ENCODE measurements around the gene ZFAND5. TPM values are rescaled to one million over a fixed set of nuclear protein-coding genes. Genes with fewer than 3 reads are reported as not detected.

ZFAND5 gene
- total RNA-seq, result 218 TPM
- 88.8 TPM for polyA plus RNA-seq (ENCODE audit: insufficient read depth, low read depth, low replicate concordance)
- long read RNA-seq, donor 1, transcript ZFAND5-204 (6 exons, 2,686 nt), result minor isoform, 6 of 24 reads
- long read RNA-seq, donor 1, transcript ZFAND5-205 (7 exons, 2,785 nt), result major isoform, 9 of 24 reads
- long read RNA-seq, donor 1, partial matches to known transcripts, result 5 of 24 reads
- long read RNA-seq, donor 1, other reads (novel, unspliced or antisense), result 0 of 24 reads
- long read RNA-seq, donor 2, transcript ZFAND5-205 (7 exons, 2,785 nt), result major isoform, 11 of 23 reads
- long read RNA-seq, donor 2, transcript ZFAND5-204 (6 exons, 2,686 nt), result minor isoform, 10 of 23 reads
- long read RNA-seq, donor 2, partial matches to known transcripts, result 0 of 23 reads
- long read RNA-seq, donor 2, other reads (novel, unspliced or antisense), result 0 of 23 reads
- long read RNA-seq, donor 3, transcript ZFAND5-205 (7 exons, 2,785 nt), result major isoform, 15 of 47 reads
- long read RNA-seq, donor 3, transcript ZFAND5-204 (6 exons, 2,686 nt), result minor isoform, 11 of 47 reads
- long read RNA-seq, donor 3, partial matches to known transcripts, result 16 of 47 reads
- long read RNA-seq, donor 3, other reads (novel, unspliced or antisense), result 0 of 47 reads
- long read RNA-seq, donor 4, transcript ZFAND5-204 (6 exons, 2,686 nt), result minor isoform, 7 of 31 reads
- long read RNA-seq, donor 4, transcript ZFAND5-205 (7 exons, 2,785 nt), result major isoform, 16 of 31 reads
- long read RNA-seq, donor 4, transcript ZFAND5-206 (4 exons, 553 nt), result minor isoform, 7 of 31 reads
- long read RNA-seq, donor 4, partial matches to known transcripts, result 0 of 31 reads
- long read RNA-seq, donor 4, other reads (novel, unspliced or antisense), result 0 of 31 reads
- long read RNA-seq, donor 5, partial matches to known transcripts, result 0 of 2 reads
- long read RNA-seq, donor 5, other reads (novel, unspliced or antisense), result 0 of 2 reads
- long read RNA-seq, donor 6, partial matches to known transcripts, result 0 of 5 reads
- long read RNA-seq, donor 6, other reads (novel, unspliced or antisense), result 0 of 5 reads
- long read RNA-seq, donor 7, transcript ZFAND5-205 (7 exons, 2,785 nt), result minor isoform, 25 of 84 reads
- long read RNA-seq, donor 7, transcript ZFAND5-204 (6 exons, 2,686 nt), result major isoform, 29 of 84 reads
- long read RNA-seq, donor 7, partial matches to known transcripts, result 14 of 84 reads
- long read RNA-seq, donor 7, other reads (novel, unspliced or antisense), result 13 of 84 reads
- long read RNA-seq, donor 8, transcript ZFAND5-205 (7 exons, 2,785 nt), result major isoform, 8 of 23 reads
- long read RNA-seq, donor 8, transcript ZFAND5-204 (6 exons, 2,686 nt), result minor isoform, 5 of 23 reads
- long read RNA-seq, donor 8, partial matches to known transcripts, result 5 of 23 reads
- long read RNA-seq, donor 8, other reads (novel, unspliced or antisense), result 0 of 23 reads
- long read RNA-seq, donor 9, transcript ZFAND5-205 (7 exons, 2,785 nt), result major isoform, 7 of 15 reads
- long read RNA-seq, donor 9, partial matches to known transcripts, result 0 of 15 reads
- long read RNA-seq, donor 9, other reads (novel, unspliced or antisense), result 0 of 15 reads
- long read RNA-seq, donor 10, transcript ZFAND5-206 (4 exons, 553 nt), result minor isoform, 5 of 30 reads
- long read RNA-seq, donor 10, transcript ZFAND5-205 (7 exons, 2,785 nt), result major isoform, 14 of 30 reads
- long read RNA-seq, donor 10, transcript ZFAND5-204 (6 exons, 2,686 nt), result minor isoform, 9 of 30 reads
- long read RNA-seq, donor 10, partial matches to known transcripts, result 0 of 30 reads
- long read RNA-seq, donor 10, other reads (novel, unspliced or antisense), result 0 of 30 reads

DNA sequence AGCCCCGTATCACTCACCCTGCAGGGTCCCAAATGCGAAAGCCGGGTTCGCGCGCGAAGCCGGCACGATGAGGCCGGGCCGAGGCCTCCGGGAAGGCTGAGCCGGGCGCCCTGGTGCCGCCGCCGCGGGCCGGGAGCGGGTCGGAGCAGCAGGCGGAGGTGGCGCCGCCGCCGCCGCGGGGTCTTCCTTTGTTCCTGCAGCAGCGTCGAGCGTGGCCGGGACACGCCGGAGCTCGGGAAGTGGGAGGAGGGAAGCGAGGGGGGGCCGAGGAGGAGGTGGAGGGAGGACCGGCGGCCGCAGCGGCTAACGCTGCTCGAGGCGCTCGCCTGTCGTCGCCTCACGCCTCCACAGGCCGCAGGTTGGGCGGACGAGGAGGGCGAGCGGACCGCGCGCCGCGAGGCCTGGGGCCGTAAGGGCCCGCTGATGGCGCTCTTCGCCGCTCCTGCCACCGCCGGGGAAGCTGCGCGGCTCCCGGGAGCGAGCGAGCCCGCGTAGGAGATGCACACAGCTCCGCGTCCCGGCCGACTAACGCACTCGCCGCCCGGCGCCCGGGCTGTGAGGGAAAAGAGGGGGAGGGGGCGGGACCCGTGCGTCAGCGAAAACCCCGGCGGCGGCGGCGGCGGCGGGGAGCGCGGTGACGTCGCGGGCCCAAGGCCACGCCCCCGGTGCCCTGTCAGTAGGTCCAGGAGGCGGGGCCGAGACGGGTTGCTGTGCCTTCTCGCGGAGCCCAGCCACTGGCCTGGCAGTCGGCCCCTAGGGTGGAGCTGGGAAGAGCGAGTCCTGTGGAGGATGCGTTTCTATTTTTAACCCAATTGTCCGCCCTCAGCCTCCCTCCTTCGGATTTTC, at the start of gene ZFAND5:
TSS of gene ZFAND5 (minus strand) at position 530 of the 846 bp plus-strand sequence. CDS start 4,430 bp downstream, outside the sequence.
- no peaks in the 10 kb centered on the region for H3K9me3 ChIP-seq (ENCODE audit: control insufficient read depth in 2 of 3, insufficient read depth in 1 of 3, low read length in 3 of 3)
- TF ChIP-seq, protein P1, sequence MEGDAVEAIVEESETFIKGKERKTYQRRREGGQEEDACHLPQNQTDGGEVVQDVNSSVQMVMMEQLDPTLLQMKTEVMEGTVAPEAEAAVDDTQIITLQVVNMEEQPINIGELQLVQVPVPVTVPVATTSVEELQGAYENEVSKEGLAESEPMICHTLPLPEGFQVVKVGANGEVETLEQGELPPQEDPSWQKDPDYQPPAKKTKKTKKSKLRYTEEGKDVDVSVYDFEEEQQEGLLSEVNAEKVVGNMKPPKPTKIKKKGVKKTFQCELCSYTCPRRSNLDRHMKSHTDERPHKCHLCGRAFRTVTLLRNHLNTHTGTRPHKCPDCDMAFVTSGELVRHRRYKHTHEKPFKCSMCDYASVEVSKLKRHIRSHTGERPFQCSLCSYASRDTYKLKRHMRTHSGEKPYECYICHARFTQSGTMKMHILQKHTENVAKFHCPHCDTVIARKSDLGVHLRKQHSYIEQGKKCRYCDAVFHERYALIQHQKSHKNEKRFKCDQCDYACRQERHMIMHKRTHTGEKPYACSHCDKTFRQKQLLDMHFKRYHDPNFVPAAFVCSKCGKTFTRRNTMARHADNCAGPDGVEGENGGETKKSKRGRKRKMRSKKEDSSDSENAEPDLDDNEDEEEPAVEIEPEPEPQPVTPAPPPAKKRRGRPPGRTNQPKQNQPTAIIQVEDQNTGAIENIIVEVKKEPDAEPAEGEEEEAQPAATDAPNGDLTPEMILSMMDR (IDR thresholded peaks at IDR 0.05; ENCODE audit: borderline replicate concordance, extremely low read depth, insufficient read depth), result peak; percentile 18
- peaks cover 2 to 7% (median 3%) of the 10 kb centered on the region in 3 donors for H3K36me3 ChIP-seq (ENCODE audit: control insufficient read depth in 2 of 3, insufficient read depth in 3 of 3, low read length in 3 of 3)
- peaks cover 3 to 13% (median 4%) of the 10 kb centered on the region in 3 donors for H3K4me1 ChIP-seq (ENCODE audit: control insufficient read depth in 2 of 3, insufficient read depth in 2 of 3, low read depth in 1 of 3, low read length in 3 of 3)
- peak within 1 kb of the TSS; percentile 94 to 100 (median 94) for H3K9ac ChIP-seq (ENCODE audit: low read length in 3 of 3)
- intact Hi-C loops (cut with DNase I), result no loop called here
- no peaks in the 10 kb centered on the region for H3K27me3 ChIP-seq (ENCODE audit: control insufficient read depth, insufficient read depth, low read length)
- H3K4me3 ChIP-seq (ENCODE audit: low read length in 3 of 3), result peak within 1 kb of the TSS; percentile 96 to 99 (median 98)
- FAIRE-seq (no peak), DNase-seq (peak; percentile 97 to 100 (median 98))
- H3K27ac ChIP-seq (ENCODE audit: low read depth in 2 of 2, low read length in 2 of 2), result peak within 1 kb of the TSS; percentile 100

GRCh38 chr9:72412483-72413040, 47.6 kb upstream of the ZFAND5 start:
- Histone ChIP-seq H3K9ac (ENCODE audit: low read length in 3 of 3) (no peak overlapping the region), H3K27me3 (ENCODE audit: control insufficient read depth, insufficient read depth, low read length) (no peaks in the 10 kb centered on the region), H3K36me3 (ENCODE audit: control insufficient read depth in 2 of 3, insufficient read depth in 3 of 3, low read length in 3 of 3) (no peaks in the 10 kb centered on the region), H3K9me3 (ENCODE audit: control insufficient read depth in 2 of 3, insufficient read depth in 1 of 3, low read length in 3 of 3) (no peaks in the 10 kb centered on the region), H3K27ac (ENCODE audit: low read depth in 2 of 2, low read length in 2 of 2) (no peak overlapping the region), H3K4me3 (ENCODE audit: low read length in 3 of 3) (no peak overlapping the region), H3K4me1 (ENCODE audit: control insufficient read depth in 2 of 3, insufficient read depth in 2 of 3, low read depth in 1 of 3, low read length in 3 of 3) (no peaks in the 10 kb centered on the region)
- intact Hi-C loops (cut with DNase I), result no loop called here
- DNase-seq, result no peak
- FAIRE-seq, result no peak
- TF ChIP-seq, protein P1 (IDR thresholded peaks at IDR 0.05; ENCODE audit: borderline replicate concordance, extremely low read depth, insufficient read depth), result no peak
